Stimulated activated CD4-positive, alpha-beta T cell treated with anti-CD3 and anti-CD28 coated beads, Interleukin-15, amount 100 ng/mL, for 1 hour (primary cell): Measurements from ENCODE around the gene BRWD1.

ENCODE experiments used
- DNase-seq, 2 donors: peaks; one replicate each; pipeline ENCODE4 v3.0.0-alpha.2; 2020; ENCODE audit warnings: low read depth in 1 of 2, low spot score in 1 of 2

The BRWD1 gene

GRCh38 chr21:39313571-39314142 lies at the start of gene BRWD1:
Gene BRWD1 (minus strand): TSS chr21:39313632. CDS start chr21:39313491, 141 bp downstream.
- DNase-seq: peak; percentile 65 to 71

- DNase-seq: no peak
These were observed 49.3 kb upstream of the BRWD1 start for GRCh38 chr21:39362733-39363132.

- DNase-seq: no peak
These were observed 46.0 kb upstream of the BRWD1 start for GRCh38 chr21:39359382-39359781.

- DNase-seq: no peak
These were observed 39.9 kb upstream of the BRWD1 start for GRCh38 chr21:39353295-39353694.

GRCh38 chr21:39350094-39351005 lies 36.9 kb upstream of the BRWD1 start:
- DNase-seq: no peak

GRCh38 chr21:39349211-39350093 lies 36.0 kb upstream of the BRWD1 start:
- peak; percentile 94 to 96 for DNase-seq

GRCh38 chr21:39348355-39349210 lies 35.2 kb upstream of the BRWD1 start, which contains the start of gene HMGN1:
Gene HMGN1 (minus strand): TSS chr21:39349088. CDS start chr21:39348917, 171 bp downstream.
- DNase-seq: peak; percentile 72 to 89

- no peak for DNase-seq
These were observed 34.6 kb upstream of the BRWD1 start for GRCh38 chr21:39348040-39348354.

- no peak for DNase-seq
These were observed 34.1 kb upstream of the BRWD1 start for GRCh38 chr21:39347537-39347936.

- no peak for DNase-seq
These were observed 33.4 kb upstream of the BRWD1 start for GRCh38 chr21:39346671-39347331.

GRCh38 chr21:39346206-39346605 lies 32.8 kb upstream of the BRWD1 start:
- DNase-seq: no peak

GRCh38 chr21:39345440-39345839 lies 32.0 kb upstream of the BRWD1 start:
- no peak for DNase-seq

GRCh38 chr21:39344848-39345247 lies 31.4 kb upstream of the BRWD1 start:
- DNase-seq: no peak

GRCh38 chr21:39341249-39341923 lies 28.0 kb upstream of the BRWD1 start:
- no peak for DNase-seq

- no peak for DNase-seq
These were observed 27.3 kb upstream of the BRWD1 start for GRCh38 chr21:39340687-39341086.

GRCh38 chr21:39339231-39339630 lies 25.8 kb upstream of the BRWD1 start:
- no peak for DNase-seq

GRCh38 chr21:39336457-39337008 lies 23.1 kb upstream of the BRWD1 start:
- no peak for DNase-seq

GRCh38 chr21:39334611-39335010 lies 21.2 kb upstream of the BRWD1 start:
- no peak for DNase-seq

- no peak for DNase-seq
These were observed 18.7 kb upstream of the BRWD1 start for GRCh38 chr21:39332175-39332574.
